CD4-positive, alpha-beta T cell (primary cell): ENCODE data around the gene DEFB113. TPM values are rescaled to one million over a fixed set of nuclear protein-coding genes. Genes with fewer than 3 reads are reported as not detected.

Source experiments
- ATAC-seq: fragments of 200-7000 bp; cut with Tn5 transposase; one replicate; pipeline ENCODE4 v1.10.0; 2022; ENCODE audit warnings: mild to moderate bottlenecking; ENCODE audit not compliant: poor library complexity
- CTCF ChIA-PET: fragments of 350-600 bp; sonication (Branson Sonifier 250); formaldehyde crosslinking; loops from one replicate; lab custom pipeline; 2021; ENCODE audit warnings: antibody characterized with exemption, inconsistent platforms; lab: Charles Lee
- POLR2A ChIA-PET: fragments of 350-600 bp; sonication (Branson Sonifier 250); formaldehyde crosslinking; loops from one replicate; lab custom pipeline; 2021; ENCODE audit warnings: antibody characterized with exemption, inconsistent platforms; lab: Charles Lee
- DNase-seq, 14 experiments: peaks; one replicate each; pipeline ENCODE4 v3.0.0-alpha.2; 2013 to 2020; ENCODE audit warnings: mixed read lengths in 2 of 14
- H3K27ac ChIP-seq, 2 donors: one replicate each; pipeline versions ENCODE4 v1.5.1 to v1.7.0; 2013; ENCODE audit warnings: low read length in 2 of 2, low read depth in 1 of 2, mild to moderate bottlenecking in 1 of 2
- H3K27me3 ChIP-seq, 2 experiments: 1 replicate in 1 of 2; 2 replicates in 1 of 2; pipeline versions ENCODE4 v1.6.1 to v1.7.0; 2013; ENCODE audit warnings: low read length in 2 of 2, control low read depth in 1 of 2, mild to moderate bottlenecking in 1 of 2, moderate library complexity in 1 of 2; ENCODE audit not compliant: insufficient read depth in 2 of 2, control insufficient read depth in 1 of 2
- H3K36me3 ChIP-seq: one replicate; pipeline ENCODE4 v1.6.1; 2013; ENCODE audit warnings: low read length, control low read depth; ENCODE audit not compliant: insufficient read depth
- H3K4me1 ChIP-seq: one replicate; pipeline ENCODE4 v1.6.1; 2013; ENCODE audit warnings: low read length, control low read depth; ENCODE audit not compliant: insufficient read depth
- H3K4me3 ChIP-seq: one replicate; pipeline ENCODE4 v1.5.1; 2013; ENCODE audit warnings: mild to moderate bottlenecking, low read length, moderate library complexity
- H3K9me3 ChIP-seq, 2 experiments: 1 replicate in 1 of 2; 2 replicates in 1 of 2; pipeline versions ENCODE4 v1.6.1 to v1.7.0; 2013; ENCODE audit warnings: low read length in 2 of 2, mild to moderate bottlenecking in 2 of 2, control low read depth in 1 of 2, moderate library complexity in 1 of 2; ENCODE audit not compliant: control insufficient read depth in 1 of 2, insufficient read depth in 1 of 2
- H3K27ac Mint-ChIP-seq: one replicate; pipeline ENCODE4 v1.8.0; 2020; ENCODE audit warnings: mixed read lengths
- H3K27me3 Mint-ChIP-seq: one replicate; pipeline ENCODE4 v1.8.0; 2021; ENCODE audit warnings: mixed read lengths
- H3K36me3 Mint-ChIP-seq: one replicate; pipeline ENCODE4 v1.8.0; 2021; ENCODE audit warnings: low read depth, mixed read lengths
- H3K4me1 Mint-ChIP-seq: one replicate; pipeline ENCODE4 v1.8.0; 2021; ENCODE audit warnings: low read depth, mixed read lengths
- H3K4me3 Mint-ChIP-seq: one replicate; pipeline ENCODE4 v1.8.0; 2020; ENCODE audit warnings: mild to moderate bottlenecking, mixed read lengths
- H3K9me3 Mint-ChIP-seq: one replicate; pipeline ENCODE4 v1.8.0; 2020; ENCODE audit warnings: mixed read lengths
- intact Hi-C, 2 experiments: fragments of 100-400 bp; cut with DNase I in 1 of 2; cut with micrococcal nuclease in 1 of 2; formaldehyde crosslinking; loops; one replicate each; pipeline versions ENCODE4 v1.15.1 to v1.9.0; 2023 to 2025; cut with DNase I, micrococcal nuclease
- total RNA-seq, 174 experiments: library from RNA in 2 of 174; stranded (reverse) in 2 of 174; gene quantifications; one replicate each; pipeline ENCODE4 v1.2.3 and lab custom pipeline; 2021 to 2026
- TF ChIP-seq, protein P1 (sequence below): fragments of 200-600 bp; IDR thresholded peaks from one replicate; pipeline ENCODE4 v1.8.0; 2022; ENCODE audit warnings: antibody characterized with exemption, mild to moderate bottlenecking

DEFB113 gene
- total RNA-seq, 2 experiments from 2014 or later = not detected

DNA sequence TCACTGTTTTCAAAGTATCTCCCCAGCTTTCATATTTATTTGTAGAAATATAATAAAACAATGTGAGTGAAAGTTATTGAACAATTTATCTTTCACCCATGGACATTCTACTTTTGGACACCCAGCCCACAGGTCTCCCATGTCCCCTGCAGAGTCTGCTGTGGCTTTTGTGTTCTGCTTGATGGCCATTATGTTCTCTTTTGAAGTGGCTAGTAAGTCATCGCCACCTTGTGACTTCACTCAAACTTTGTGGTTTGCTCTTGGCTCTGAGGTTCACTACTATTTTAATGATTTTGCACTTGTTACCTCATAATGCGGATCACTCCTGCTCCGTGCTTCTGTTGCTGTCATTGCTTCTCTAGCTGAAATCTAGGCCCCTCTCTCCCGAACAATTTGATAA is 10.2 kb upstream of the DEFB113 start:
- ATAC-seq = no peak
- peaks cover 13% of the 10 kb centered on the region for H3K4me1 Mint-ChIP-seq
- Histone ChIP-seq H3K4me1 (no peaks in the 10 kb centered on the region), H3K9me3 (no peaks in the 10 kb centered on the region), H3K4me3 (no peak overlapping the region), H3K36me3 (no peaks in the 10 kb centered on the region), H3K27ac (no peak overlapping the region), H3K27me3 (no peaks in the 10 kb centered on the region)
- ChIA-PET POLR2A (interaction anchor here (0.5 kb wide), 1 partner anchor 334 kb away, joined by 3 read pairs; no protein-coding TSS in a partner anchor), CTCF (no interaction called here)
- intact Hi-C loops = no loop called here
- TF ChIP-seq, protein P1, sequence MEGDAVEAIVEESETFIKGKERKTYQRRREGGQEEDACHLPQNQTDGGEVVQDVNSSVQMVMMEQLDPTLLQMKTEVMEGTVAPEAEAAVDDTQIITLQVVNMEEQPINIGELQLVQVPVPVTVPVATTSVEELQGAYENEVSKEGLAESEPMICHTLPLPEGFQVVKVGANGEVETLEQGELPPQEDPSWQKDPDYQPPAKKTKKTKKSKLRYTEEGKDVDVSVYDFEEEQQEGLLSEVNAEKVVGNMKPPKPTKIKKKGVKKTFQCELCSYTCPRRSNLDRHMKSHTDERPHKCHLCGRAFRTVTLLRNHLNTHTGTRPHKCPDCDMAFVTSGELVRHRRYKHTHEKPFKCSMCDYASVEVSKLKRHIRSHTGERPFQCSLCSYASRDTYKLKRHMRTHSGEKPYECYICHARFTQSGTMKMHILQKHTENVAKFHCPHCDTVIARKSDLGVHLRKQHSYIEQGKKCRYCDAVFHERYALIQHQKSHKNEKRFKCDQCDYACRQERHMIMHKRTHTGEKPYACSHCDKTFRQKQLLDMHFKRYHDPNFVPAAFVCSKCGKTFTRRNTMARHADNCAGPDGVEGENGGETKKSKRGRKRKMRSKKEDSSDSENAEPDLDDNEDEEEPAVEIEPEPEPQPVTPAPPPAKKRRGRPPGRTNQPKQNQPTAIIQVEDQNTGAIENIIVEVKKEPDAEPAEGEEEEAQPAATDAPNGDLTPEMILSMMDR = no peak
- no peak for DNase-seq
- H3K27me3 Mint-ChIP-seq = no peaks in the 10 kb centered on the region
- H3K27ac Mint-ChIP-seq = no peak overlapping the region
- peaks cover 2% of the 10 kb centered on the region for H3K9me3 Mint-ChIP-seq
- no peaks in the 10 kb centered on the region for H3K36me3 Mint-ChIP-seq
- H3K4me3 Mint-ChIP-seq = no peak overlapping the region

DNA sequence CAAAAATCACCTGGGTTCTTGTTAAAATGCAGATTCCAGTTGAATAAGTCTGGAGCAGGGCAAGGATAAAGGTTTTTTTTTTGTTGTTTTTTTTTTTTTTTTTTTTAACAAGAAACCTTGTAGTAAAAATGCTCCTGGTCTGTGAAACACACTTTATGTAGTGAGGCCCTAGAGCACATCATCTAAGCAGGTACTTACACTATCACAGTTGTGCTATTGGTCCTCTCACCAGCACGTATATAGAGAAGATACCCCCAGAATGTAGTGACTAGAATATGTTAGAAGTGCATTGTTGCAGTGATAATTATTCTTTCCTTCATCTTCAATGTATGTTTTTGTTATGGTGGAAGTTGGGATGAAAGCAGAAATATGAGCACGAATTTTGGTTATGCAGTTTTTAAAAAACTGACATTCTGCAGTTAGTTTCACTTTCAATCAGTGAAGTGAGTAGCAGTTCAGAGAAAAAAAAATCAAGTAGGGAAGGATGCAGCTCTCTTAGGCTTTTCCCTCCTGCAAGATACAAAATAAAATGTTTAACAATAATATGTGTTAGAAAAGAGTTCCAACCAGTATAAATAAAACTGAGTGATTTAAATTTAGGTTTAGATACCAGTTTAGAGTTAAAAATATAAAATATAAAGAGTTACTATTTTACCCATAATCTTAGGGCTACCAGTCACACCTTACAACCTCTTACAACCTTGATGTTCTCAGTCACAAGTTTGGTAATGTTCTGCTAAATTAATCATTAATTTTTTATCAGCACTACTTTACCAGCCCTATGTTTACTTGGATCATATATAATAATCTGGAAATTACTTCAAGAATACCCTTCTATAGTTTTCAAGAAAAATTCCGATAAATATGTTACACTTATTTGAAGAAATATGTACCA is 9.2 kb upstream of the DEFB113 start:
- ChIA-PET CTCF (no interaction called here), POLR2A (no interaction called here)
- H3K27ac Mint-ChIP-seq = no peak overlapping the region
- Histone ChIP-seq H3K4me3 (no peak overlapping the region), H3K4me1 (no peaks in the 10 kb centered on the region), H3K27me3 (no peaks in the 10 kb centered on the region), H3K36me3 (no peaks in the 10 kb centered on the region), H3K9me3 (no peaks in the 10 kb centered on the region), H3K27ac (no peak overlapping the region)
- no peaks in the 10 kb centered on the region for H3K36me3 Mint-ChIP-seq
- ATAC-seq (no peak), DNase-seq (no peak)
- no peak overlapping the region for H3K4me3 Mint-ChIP-seq
- TF ChIP-seq, protein P1 = no peak
- H3K27me3 Mint-ChIP-seq = no peaks in the 10 kb centered on the region
- H3K9me3 Mint-ChIP-seq = peaks cover 2% of the 10 kb centered on the region
- peaks cover 13% of the 10 kb centered on the region for H3K4me1 Mint-ChIP-seq
- intact Hi-C loops = no loop called here

DNA sequence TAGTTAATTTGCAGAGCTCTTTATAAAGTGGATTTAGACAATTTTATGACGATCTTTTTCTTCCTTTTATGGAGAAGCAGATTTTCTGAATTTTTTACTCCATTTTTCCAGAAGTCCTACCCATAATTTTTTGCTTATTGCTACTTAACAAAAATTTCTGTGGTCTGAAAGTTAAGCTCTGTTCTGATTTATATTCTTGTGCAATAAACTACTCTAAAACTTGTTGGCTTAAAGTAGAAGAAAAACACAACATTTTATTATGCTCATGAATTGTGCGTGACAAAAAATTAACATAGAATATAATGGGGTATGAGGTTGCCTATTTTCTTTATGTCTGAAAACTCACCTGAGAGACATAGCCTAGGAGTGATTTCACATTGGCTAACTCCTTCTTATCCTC is 2.6 kb downstream of the DEFB113 start:
- H3K27me3 ChIP-seq = no peaks in the 10 kb centered on the region
- H3K27ac Mint-ChIP-seq = no peak overlapping the region
- H3K27ac ChIP-seq = no peak overlapping the region
- H3K4me1 Mint-ChIP-seq = no peaks in the 10 kb centered on the region
- TF ChIP-seq, protein P1 = no peak
- H3K9me3 Mint-ChIP-seq = no peaks in the 10 kb centered on the region
- H3K36me3 ChIP-seq = no peaks in the 10 kb centered on the region
- H3K9me3 ChIP-seq = no peaks in the 10 kb centered on the region
- ChIA-PET CTCF (no interaction called here), POLR2A (no interaction called here)
- DNase-seq (no peak), ATAC-seq (no peak)
- H3K27me3 Mint-ChIP-seq = no peaks in the 10 kb centered on the region
- no peaks in the 10 kb centered on the region for H3K36me3 Mint-ChIP-seq
- H3K4me3 ChIP-seq = no peak overlapping the region
- intact Hi-C loops = no loop called here
- H3K4me3 Mint-ChIP-seq = no peak overlapping the region
- no peaks in the 10 kb centered on the region for H3K4me1 ChIP-seq
